ENCODE data around the gene TMEM272.

Gene TMEM272

DNA sequence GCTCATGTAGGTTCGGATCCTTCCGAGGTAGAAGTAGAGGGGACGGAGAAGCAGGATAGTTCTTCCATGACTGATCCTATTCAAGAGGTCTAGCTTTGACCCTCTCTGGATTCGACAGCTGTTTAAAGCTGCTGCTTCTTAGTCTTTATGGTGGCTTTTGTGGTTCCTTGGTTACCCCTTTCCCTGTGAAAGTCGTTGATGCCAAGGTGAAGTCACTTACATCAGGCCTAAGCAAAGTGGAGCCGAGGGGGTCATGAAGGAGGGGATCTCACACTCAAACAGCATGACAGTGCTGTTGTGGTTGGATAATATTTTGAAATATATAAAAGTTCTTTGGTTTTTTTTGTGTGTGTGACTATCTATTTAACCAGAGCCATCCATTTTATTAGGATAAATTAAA lies 24.9 kb upstream of the TMEM272 start:
- H3K4me3 ChIP-seq (ENCODE audit: low read length), result no peak overlapping the region
- no peak for DNase-seq (ENCODE audit: low read depth)
- TF ChIP-seq, protein P1, sequence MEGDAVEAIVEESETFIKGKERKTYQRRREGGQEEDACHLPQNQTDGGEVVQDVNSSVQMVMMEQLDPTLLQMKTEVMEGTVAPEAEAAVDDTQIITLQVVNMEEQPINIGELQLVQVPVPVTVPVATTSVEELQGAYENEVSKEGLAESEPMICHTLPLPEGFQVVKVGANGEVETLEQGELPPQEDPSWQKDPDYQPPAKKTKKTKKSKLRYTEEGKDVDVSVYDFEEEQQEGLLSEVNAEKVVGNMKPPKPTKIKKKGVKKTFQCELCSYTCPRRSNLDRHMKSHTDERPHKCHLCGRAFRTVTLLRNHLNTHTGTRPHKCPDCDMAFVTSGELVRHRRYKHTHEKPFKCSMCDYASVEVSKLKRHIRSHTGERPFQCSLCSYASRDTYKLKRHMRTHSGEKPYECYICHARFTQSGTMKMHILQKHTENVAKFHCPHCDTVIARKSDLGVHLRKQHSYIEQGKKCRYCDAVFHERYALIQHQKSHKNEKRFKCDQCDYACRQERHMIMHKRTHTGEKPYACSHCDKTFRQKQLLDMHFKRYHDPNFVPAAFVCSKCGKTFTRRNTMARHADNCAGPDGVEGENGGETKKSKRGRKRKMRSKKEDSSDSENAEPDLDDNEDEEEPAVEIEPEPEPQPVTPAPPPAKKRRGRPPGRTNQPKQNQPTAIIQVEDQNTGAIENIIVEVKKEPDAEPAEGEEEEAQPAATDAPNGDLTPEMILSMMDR (conservative IDR thresholded peaks at IDR 0.05; ENCODE audit: low read length), result no peak

GRCh38 chr13:51867062-51867461 lies 22.1 kb upstream of the TMEM272 start:
- H3K4me3 ChIP-seq (ENCODE audit: low read length), result no peak overlapping the region
- TF ChIP-seq, protein P1 (conservative IDR thresholded peaks at IDR 0.05; ENCODE audit: low read length), result no peak

GRCh38 chr13:51865838-51866237 lies 20.9 kb upstream of the TMEM272 start:
- no peak overlapping the region for H3K4me3 ChIP-seq (ENCODE audit: low read length)
- no peak for DNase-seq (ENCODE audit: low read depth)
- TF ChIP-seq, protein P1 (conservative IDR thresholded peaks at IDR 0.05; ENCODE audit: low read length), result no peak

More at GRCh38 chr13:51867062-51867461, 22.1 kb upstream of the TMEM272 start:
- DNase-seq (ENCODE audit: low read depth), result no peak

DNA sequence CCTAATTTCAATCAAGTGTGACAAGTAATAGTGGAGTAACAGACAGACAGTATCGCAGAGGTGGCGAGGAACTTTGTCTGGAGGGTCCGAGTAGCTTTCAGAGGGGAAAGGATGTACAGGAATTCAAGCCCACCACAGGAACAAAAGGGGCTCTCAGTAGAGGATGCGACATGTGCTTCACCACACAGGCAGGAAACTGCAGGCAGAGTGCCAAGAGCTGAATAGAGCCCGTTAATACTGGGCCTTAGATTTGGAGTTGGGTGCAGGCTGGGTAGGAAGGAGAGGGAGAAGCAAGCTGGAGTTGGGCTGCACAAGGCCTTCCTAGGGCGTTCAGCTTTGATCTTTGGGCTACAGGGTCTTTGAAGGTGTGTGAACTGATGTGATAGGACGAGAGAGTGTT lies 18.0 kb upstream of the TMEM272 start:
- TF ChIP-seq, protein P1 (conservative IDR thresholded peaks at IDR 0.05; ENCODE audit: low read length), result no peak
- no peak overlapping the region for H3K4me3 ChIP-seq (ENCODE audit: low read length)
- no peak for DNase-seq (ENCODE audit: low read depth)

DNA sequence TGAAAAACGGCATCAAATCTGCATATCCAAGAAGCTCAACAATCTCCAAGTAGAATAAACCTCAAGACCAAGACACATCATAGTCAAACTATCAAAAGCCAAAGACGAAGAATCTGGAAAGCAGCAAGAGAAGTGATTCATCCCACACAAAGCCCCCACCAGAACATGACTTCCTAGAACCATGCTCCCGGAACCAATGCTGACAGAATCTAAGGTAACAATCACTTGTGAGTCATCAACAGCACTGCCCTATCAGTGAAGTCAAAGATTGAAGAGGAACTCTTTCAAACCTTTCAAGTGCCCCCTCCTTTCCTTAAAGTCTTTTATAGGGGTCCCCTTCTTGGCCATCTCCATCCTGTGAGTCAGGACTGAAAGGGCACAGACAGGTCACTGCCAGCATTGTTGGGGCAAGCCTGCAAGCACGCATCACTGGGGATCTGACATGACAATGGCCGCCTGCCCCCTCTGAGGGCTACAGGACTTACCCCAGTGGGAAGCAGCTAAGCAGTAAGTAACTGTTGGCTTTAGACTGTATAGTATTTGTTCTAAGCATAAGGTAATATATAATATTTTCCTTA lies 16.8 kb upstream of the TMEM272 start, which contains the start of gene CCDC70:
TSS of gene CCDC70 (plus strand) at position 247 of the 578 bp plus-strand sequence. CDS start 3,443 bp downstream, outside the sequence.
- no peak for DNase-seq (ENCODE audit: low read depth)
- H3K4me3 ChIP-seq (ENCODE audit: low read length), result no peak within 1 kb of the TSS
- TF ChIP-seq, protein P1 (conservative IDR thresholded peaks at IDR 0.05; ENCODE audit: low read length), result no peak

GRCh38 chr13:51858433-51859247 lies 13.7 kb upstream of the TMEM272 start:
- H3K4me3 ChIP-seq (ENCODE audit: low read length), result no peak overlapping the region
- TF ChIP-seq, protein P1 (conservative IDR thresholded peaks at IDR 0.05; ENCODE audit: low read length), result no peak
- no peak for DNase-seq (ENCODE audit: low read depth)

DNA sequence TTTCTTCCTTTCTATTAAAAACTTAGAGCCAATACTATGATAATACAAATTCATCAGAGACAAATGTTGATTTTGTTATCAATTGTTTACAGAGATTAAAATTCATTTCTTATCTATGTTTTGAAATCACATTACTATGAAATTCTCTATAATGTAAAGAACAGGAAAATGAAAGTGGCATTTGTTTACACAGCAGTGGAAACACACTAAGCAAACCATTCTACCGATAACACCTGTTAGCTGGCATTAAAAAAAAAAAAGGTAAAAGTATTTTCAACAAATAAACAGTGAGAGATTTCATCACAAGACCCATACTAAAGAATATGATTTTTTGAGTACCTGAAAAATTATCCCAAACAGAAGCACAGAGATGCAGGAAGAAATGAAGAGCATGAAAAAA lies 12.0 kb upstream of the TMEM272 start:
- TF ChIP-seq, protein P1 (conservative IDR thresholded peaks at IDR 0.05; ENCODE audit: low read length), result no peak
- H3K4me3 ChIP-seq (ENCODE audit: low read length), result no peak overlapping the region
- no peak for DNase-seq (ENCODE audit: low read depth)
